Endothelial cell (in vitro differentiated cells): Measurements from ENCODE around the gene OR6S1. TPM values are rescaled to one million over a fixed set of nuclear protein-coding genes. Genes with fewer than 3 reads are reported as not detected.
A peak's percentile ranks its signal among the peaks of the same experiment; 100 is the strongest.

Experiments
- DNase-seq: peaks from one replicate; pipeline ENCODE4 v3.0.0; 2021; ENCODE audit warnings: low spot score
- H3K27ac Mint-ChIP-seq: one replicate; pipeline ENCODE4 v1.8.0; 2021; ENCODE audit warnings: mixed read lengths, inconsistent platforms; ENCODE audit not compliant: unreplicated experiment
- H3K27me3 Mint-ChIP-seq: one replicate; pipeline ENCODE4 v1.8.0; 2021; ENCODE audit warnings: mild to moderate bottlenecking, moderate library complexity, mixed read lengths, inconsistent platforms; ENCODE audit not compliant: unreplicated experiment
- H3K36me3 Mint-ChIP-seq: one replicate; pipeline ENCODE4 v1.8.0; 2021; ENCODE audit warnings: mild to moderate bottlenecking, low read depth, mixed read lengths, inconsistent platforms; ENCODE audit not compliant: unreplicated experiment
- H3K4me1 Mint-ChIP-seq: one replicate; pipeline ENCODE4 v1.8.0; 2021; ENCODE audit warnings: mild to moderate bottlenecking, mixed read lengths, inconsistent platforms; ENCODE audit not compliant: unreplicated experiment
- H3K4me3 Mint-ChIP-seq: one replicate; pipeline ENCODE4 v1.8.0; 2021; ENCODE audit warnings: mild to moderate bottlenecking, mixed read lengths, inconsistent platforms; ENCODE audit not compliant: unreplicated experiment
- H3K9me3 Mint-ChIP-seq: one replicate; pipeline ENCODE4 v1.8.0; 2021; ENCODE audit warnings: mixed read lengths, inconsistent platforms; ENCODE audit not compliant: unreplicated experiment
- CTCF ChIP-seq: fragments of 200-600 bp; sonication (generic); IDR thresholded peaks from one replicate; pipeline ENCODE4 v1.5.0; 2021; ENCODE audit warnings: antibody characterized with exemption; ENCODE audit not compliant: unreplicated experiment
- total RNA-seq: library from RNA; stranded (reverse); fragmentation: NEBNext Ultra II Directional; extraction: Animal tissue kit (Norgen Biotek cat#: 25700); gene quantifications from one replicate; pipeline ENCODE4 v1.2.1, GENCODE V29; 2021; ENCODE audit not compliant: unreplicated experiment

OR6S1 gene
- total RNA-seq, 1 donor from 2014 or later: not detected

DNA sequence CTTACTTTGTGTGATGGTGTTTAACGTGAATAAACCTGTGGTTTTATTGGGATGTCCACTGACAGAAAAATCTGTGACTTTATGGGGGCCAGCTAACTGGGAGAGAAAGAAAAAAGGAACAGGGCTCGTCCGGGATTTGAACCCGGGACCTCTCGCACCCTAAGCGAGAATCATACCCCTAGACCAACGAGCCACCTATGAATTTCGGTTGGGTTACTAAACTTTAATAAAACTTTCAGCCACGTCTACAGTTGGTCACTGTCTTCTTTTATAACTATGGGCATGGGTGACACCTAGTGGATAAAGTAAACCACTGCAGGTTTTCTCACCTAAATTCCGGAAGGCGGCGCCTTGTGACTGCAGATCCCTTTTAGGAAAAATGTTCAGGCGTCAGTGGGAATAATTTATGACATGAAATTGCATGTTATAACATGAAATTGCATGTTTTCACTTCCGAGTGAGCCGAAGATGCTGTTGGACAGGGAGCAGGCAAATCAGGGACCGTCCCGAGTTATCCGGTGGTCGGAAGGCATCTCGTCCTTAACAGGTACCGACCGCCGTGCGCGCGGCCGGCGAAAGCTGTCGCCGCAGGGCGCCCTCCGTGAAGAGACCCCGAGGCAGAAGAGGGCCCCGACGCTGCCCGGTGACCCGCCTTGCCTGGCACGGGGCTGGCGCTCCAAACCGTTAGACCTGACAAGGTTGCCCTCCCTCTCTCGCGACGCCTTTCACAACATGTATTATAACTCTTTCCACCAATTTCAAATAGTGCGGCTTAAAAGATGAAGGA is 32.1 kb downstream of the OR6S1 start:
- peak; percentile 98 for TF ChIP-seq CTCF
- Mint-ChIP-seq H3K4me3 (no peak overlapping the region), H3K9me3 (no peaks in the 10 kb centered on the region), H3K27ac (no peak overlapping the region), H3K27me3 (no peaks in the 10 kb centered on the region), H3K36me3 (no peaks in the 10 kb centered on the region), H3K4me1 (peaks cover under 1% of the 10 kb centered on the region)
- DNase-seq: peak; percentile 76

DNA sequence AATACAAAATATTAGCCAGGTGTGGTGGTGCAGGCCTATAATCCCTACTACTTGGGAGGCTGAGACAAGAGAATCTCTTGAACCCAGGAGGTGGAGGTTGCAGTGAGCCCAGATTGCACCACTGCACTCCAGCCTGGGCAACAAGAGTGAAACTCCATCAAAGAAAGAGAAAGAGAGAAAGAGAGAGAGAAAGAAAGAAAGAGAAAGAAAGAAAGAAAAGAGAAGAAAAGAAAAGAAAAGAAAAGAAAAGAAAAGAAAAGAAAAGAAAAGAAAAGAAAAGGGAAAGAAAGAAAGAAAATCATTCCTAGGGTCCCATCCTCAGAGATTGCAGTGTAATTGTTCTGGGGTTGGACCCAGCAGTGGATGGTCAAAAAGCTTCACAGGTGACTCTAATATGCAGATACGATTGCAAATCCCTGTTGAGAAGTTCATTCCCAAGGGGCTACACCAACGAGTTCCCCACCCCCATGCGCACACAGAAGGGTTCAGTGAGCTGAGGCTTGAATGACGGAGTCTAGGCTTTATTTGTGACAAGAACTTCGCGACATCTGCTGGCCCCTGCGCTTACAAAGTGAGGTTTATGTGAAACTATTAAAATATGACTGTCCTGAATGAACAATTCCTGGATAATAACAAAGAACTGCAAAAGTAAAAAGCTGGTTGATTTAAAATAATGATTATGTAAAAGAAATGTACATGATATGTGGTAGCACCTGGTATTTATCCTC is 32.9 kb downstream of the OR6S1 start:
- no peak for DNase-seq
- no peaks in the 10 kb centered on the region for H3K9me3 Mint-ChIP-seq
- no peaks in the 10 kb centered on the region for H3K36me3 Mint-ChIP-seq
- H3K4me1 Mint-ChIP-seq: no peaks in the 10 kb centered on the region
- no peak overlapping the region for H3K27ac Mint-ChIP-seq
- peaks cover 2% of the 10 kb centered on the region for H3K27me3 Mint-ChIP-seq
- TF ChIP-seq CTCF: no peak
- H3K4me3 Mint-ChIP-seq: no peak overlapping the region

GRCh38 chr14:20607617-20608016 is 33.9 kb downstream of the OR6S1 start:
- DNase-seq: no peak
- H3K36me3 Mint-ChIP-seq: no peaks in the 10 kb centered on the region
- H3K4me3 Mint-ChIP-seq: no peak overlapping the region

GRCh38 chr14:20606902-20607242 is 34.6 kb downstream of the OR6S1 start:
- TF ChIP-seq CTCF: no peak
- Mint-ChIP-seq H3K9me3 (no peaks in the 10 kb centered on the region), H3K4me3 (no peak overlapping the region), H3K27ac (no peak overlapping the region), H3K27me3 (peaks cover 2% of the 10 kb centered on the region), H3K4me1 (no peaks in the 10 kb centered on the region), H3K36me3 (no peaks in the 10 kb centered on the region)
- no peak for DNase-seq

More at GRCh38 chr14:20607617-20608016, 33.9 kb downstream of the OR6S1 start:
- no peak for TF ChIP-seq CTCF
- Mint-ChIP-seq H3K9me3 (no peaks in the 10 kb centered on the region), H3K4me1 (no peaks in the 10 kb centered on the region), H3K27me3 (peaks cover 2% of the 10 kb centered on the region), H3K27ac (no peak overlapping the region)
